GM23338 (cell line): ENCODE results near the gene BTLA. TPM values are rescaled to one million over a fixed set of nuclear protein-coding genes. Genes with fewer than 3 reads are reported as not detected.

ENCODE experiments used
- ATAC-seq: fragments of 200-7000 bp; cut with Tn5 transposase; 3 replicates; pipeline ENCODE4 v1.9.1; 2020
- DNase-seq: peaks from one replicate; pipeline ENCODE4 v3.0.0-alpha.2; 2015; ENCODE audit warnings: low spot score
- H2AFZ ChIP-seq: fragments of 200-600 bp; sonication (generic); 2 replicates; pipeline ENCODE4 v1.8.0; 2016; ENCODE audit warnings: antibody characterized with exemption, mild to moderate bottlenecking, moderate library complexity
- H3F3A ChIP-seq: fragments of 200-600 bp; sonication (generic); replicated peaks from 2 replicates; pipeline ENCODE4 v1.8.0; 2017; ENCODE audit warnings: antibody characterized with exemption, mixed run types, low read depth
- H3K27ac ChIP-seq: fragments of 200-600 bp; sonication (generic); 2 replicates; pipeline ENCODE4 v1.6.1; 2016; ENCODE audit warnings: low read depth
- H3K27me3 ChIP-seq: fragments of 200-600 bp; sonication (generic); 2 replicates; pipeline ENCODE4 v1.8.0; 2016; ENCODE audit warnings: mild to moderate bottlenecking, mixed run types, moderate library complexity; ENCODE audit not compliant: insufficient read depth
- H3K36me3 ChIP-seq: fragments of 200-600 bp; sonication (generic); 2 replicates; pipeline ENCODE4 v1.8.0; 2016; ENCODE audit warnings: mild to moderate bottlenecking; ENCODE audit not compliant: insufficient read depth
- H3K4me1 ChIP-seq: fragments of 200-600 bp; sonication (generic); 2 replicates; pipeline ENCODE4 v1.8.0; 2016; ENCODE audit warnings: mild to moderate bottlenecking, moderate library complexity; ENCODE audit not compliant: insufficient read depth
- H3K4me2 ChIP-seq: fragments of 200-600 bp; sonication (generic); 2 replicates; pipeline ENCODE4 v1.7.1; 2017; ENCODE audit warnings: mixed run types
- H3K4me3 ChIP-seq: fragments of 200-600 bp; sonication (generic); 2 replicates; pipeline ENCODE4 v1.6.1; 2016; ENCODE audit warnings: mixed run types
- H3K79me2 ChIP-seq: fragments of 200-600 bp; sonication (generic); replicated peaks from 2 replicates; pipeline ENCODE4 v1.8.0; 2017; ENCODE audit warnings: mild to moderate bottlenecking; ENCODE audit not compliant: insufficient read depth
- H3K9me2 ChIP-seq: fragments of 200-600 bp; sonication (generic); 2 replicates; pipeline ENCODE4 v1.8.0; 2017; ENCODE audit not compliant: insufficient read depth
- H4K20me1 ChIP-seq: fragments of 200-600 bp; sonication (generic); replicated peaks from 2 replicates; pipeline ENCODE4 v1.8.0; 2017; ENCODE audit warnings: mild to moderate bottlenecking; ENCODE audit not compliant: insufficient read depth
- H3K27ac Mint-ChIP-seq: 2 replicates; pipeline ENCODE4 v1.8.0; 2020; ENCODE audit warnings: inconsistent platforms, mild to moderate bottlenecking, moderate library complexity, mixed read lengths
- H3K27me3 Mint-ChIP-seq: 3 replicates; pipeline ENCODE4 v1.8.0; 2022; ENCODE audit warnings: low read depth, mild to moderate bottlenecking, moderate library complexity, mixed read lengths, inconsistent platforms; ENCODE audit not compliant: insufficient read depth, poor library complexity
- H3K36me3 Mint-ChIP-seq: 3 replicates; pipeline ENCODE4 v1.8.0; 2021; ENCODE audit warnings: low read depth, mild to moderate bottlenecking, inconsistent platforms, moderate library complexity, mixed read lengths
- H3K4me1 Mint-ChIP-seq: 3 replicates; pipeline ENCODE4 v1.8.0; 2020; ENCODE audit warnings: mild to moderate bottlenecking, inconsistent platforms, mixed read lengths
- H3K4me3 Mint-ChIP-seq: 3 replicates; pipeline ENCODE4 v1.8.0; 2021; ENCODE audit warnings: moderate library complexity, mild to moderate bottlenecking, inconsistent platforms, mixed read lengths
- H3K9me3 Mint-ChIP-seq: 3 replicates; pipeline ENCODE4 v1.8.0; 2020; ENCODE audit warnings: moderate library complexity, mild to moderate bottlenecking, inconsistent platforms, mixed read lengths
- CREB1 ChIP-seq: fragments of 250-450 bp; sonication (Bioruptor Pico); IDR thresholded peaks from 2 replicates; pipeline ENCODE4 v1.5.0; 2020; ENCODE audit warnings: low read depth, mild to moderate bottlenecking, moderate library complexity
- EZH2 ChIP-seq: fragments of 200-600 bp; sonication (generic); IDR thresholded peaks from one replicate; pipeline ENCODE4 v1.8.0; 2017; ENCODE audit warnings: antibody characterized with exemption, mild to moderate bottlenecking, low read depth; ENCODE audit not compliant: unreplicated experiment
- POLR2AphosphoS5 ChIP-seq: IDR thresholded peaks from 2 replicates; pipeline ENCODE4 v1.6.1; 2016; ENCODE audit warnings: antibody characterized with exemption, low read depth
- STAT1 ChIP-seq: IDR thresholded peaks from one replicate; pipeline ENCODE4 v1.6.1; 2016; ENCODE audit warnings: antibody characterized with exemption; ENCODE audit not compliant: unreplicated experiment
- ZNF114 ChIP-seq: fragments of 250-450 bp; sonication (Bioruptor Pico); IDR thresholded peaks from 2 replicates; pipeline ENCODE4 v1.5.0; 2020; ENCODE audit warnings: mild to moderate bottlenecking, moderate library complexity
- ZNF331 ChIP-seq: fragments of 250-450 bp; sonication (Bioruptor Pico); IDR thresholded peaks from 2 replicates; pipeline ENCODE4 v1.5.0; 2020; ENCODE audit warnings: low read depth, mild to moderate bottlenecking, moderate library complexity
- polyA plus RNA-seq: library from polyadenylated mRNA; unstranded; fragments of >200 nt; fragmentation: Nextera tagmentation; extraction: Ambion mirVana; gene quantifications from 2 replicates; pipeline ENCODE4 v1.2.1, GENCODE V29; 2016
- total RNA-seq: library from RNA; depleted of rRNA; stranded (reverse); fragments of >200 nt; shearing (Covaris generic); gene quantifications from 2 replicates; pipeline ENCODE4 v1.2.3, GENCODE V29; 2014
- TF ChIP-seq, protein P1 (sequence below): fragments of 250-450 bp; sonication (Bioruptor Pico); IDR thresholded peaks from 2 replicates; pipeline ENCODE4 v1.5.0; 2020; ENCODE audit warnings: mild to moderate bottlenecking, moderate library complexity
- TF ChIP-seq, protein P2 (sequence below), 2 experiments: fragments of 200-600 bp in 1 of 2; sonication (generic) in 1 of 2; conservative IDR thresholded peaks; 2 replicates each; pipeline versions ENCODE4 v1.5.1 to v1.6.1; 2016 to 2017; ENCODE audit warnings: antibody characterized with exemption in 2 of 2, low read depth in 2 of 2, mild to moderate bottlenecking in 2 of 2, moderate library complexity in 1 of 2

Gene BTLA
- total and polyA plus RNA-seq, 2 experiments from 2014 or later, result 0.44 TPM; not detected in 1

DNA sequence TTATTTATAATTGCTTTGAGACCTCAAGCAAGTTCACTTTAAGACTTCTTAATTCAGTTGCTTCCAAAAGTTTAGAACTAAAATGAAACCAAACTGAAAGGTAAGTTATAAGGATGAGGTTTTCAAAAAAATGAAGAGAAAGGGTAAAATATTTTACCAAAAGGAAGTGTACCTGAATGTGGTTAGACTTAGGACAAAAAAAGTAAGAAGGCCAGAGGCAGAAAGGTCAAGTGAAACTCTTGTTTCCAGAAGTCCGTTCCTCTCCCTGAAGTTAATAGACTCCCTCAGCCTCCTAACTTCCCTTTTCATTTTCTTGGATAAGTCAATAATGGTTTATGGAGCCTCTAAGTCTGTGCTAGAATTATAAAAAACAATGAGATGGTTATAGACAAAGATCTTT is 16.6 kb downstream of the BTLA start (continued):
- TF ChIP-seq, protein P1, sequence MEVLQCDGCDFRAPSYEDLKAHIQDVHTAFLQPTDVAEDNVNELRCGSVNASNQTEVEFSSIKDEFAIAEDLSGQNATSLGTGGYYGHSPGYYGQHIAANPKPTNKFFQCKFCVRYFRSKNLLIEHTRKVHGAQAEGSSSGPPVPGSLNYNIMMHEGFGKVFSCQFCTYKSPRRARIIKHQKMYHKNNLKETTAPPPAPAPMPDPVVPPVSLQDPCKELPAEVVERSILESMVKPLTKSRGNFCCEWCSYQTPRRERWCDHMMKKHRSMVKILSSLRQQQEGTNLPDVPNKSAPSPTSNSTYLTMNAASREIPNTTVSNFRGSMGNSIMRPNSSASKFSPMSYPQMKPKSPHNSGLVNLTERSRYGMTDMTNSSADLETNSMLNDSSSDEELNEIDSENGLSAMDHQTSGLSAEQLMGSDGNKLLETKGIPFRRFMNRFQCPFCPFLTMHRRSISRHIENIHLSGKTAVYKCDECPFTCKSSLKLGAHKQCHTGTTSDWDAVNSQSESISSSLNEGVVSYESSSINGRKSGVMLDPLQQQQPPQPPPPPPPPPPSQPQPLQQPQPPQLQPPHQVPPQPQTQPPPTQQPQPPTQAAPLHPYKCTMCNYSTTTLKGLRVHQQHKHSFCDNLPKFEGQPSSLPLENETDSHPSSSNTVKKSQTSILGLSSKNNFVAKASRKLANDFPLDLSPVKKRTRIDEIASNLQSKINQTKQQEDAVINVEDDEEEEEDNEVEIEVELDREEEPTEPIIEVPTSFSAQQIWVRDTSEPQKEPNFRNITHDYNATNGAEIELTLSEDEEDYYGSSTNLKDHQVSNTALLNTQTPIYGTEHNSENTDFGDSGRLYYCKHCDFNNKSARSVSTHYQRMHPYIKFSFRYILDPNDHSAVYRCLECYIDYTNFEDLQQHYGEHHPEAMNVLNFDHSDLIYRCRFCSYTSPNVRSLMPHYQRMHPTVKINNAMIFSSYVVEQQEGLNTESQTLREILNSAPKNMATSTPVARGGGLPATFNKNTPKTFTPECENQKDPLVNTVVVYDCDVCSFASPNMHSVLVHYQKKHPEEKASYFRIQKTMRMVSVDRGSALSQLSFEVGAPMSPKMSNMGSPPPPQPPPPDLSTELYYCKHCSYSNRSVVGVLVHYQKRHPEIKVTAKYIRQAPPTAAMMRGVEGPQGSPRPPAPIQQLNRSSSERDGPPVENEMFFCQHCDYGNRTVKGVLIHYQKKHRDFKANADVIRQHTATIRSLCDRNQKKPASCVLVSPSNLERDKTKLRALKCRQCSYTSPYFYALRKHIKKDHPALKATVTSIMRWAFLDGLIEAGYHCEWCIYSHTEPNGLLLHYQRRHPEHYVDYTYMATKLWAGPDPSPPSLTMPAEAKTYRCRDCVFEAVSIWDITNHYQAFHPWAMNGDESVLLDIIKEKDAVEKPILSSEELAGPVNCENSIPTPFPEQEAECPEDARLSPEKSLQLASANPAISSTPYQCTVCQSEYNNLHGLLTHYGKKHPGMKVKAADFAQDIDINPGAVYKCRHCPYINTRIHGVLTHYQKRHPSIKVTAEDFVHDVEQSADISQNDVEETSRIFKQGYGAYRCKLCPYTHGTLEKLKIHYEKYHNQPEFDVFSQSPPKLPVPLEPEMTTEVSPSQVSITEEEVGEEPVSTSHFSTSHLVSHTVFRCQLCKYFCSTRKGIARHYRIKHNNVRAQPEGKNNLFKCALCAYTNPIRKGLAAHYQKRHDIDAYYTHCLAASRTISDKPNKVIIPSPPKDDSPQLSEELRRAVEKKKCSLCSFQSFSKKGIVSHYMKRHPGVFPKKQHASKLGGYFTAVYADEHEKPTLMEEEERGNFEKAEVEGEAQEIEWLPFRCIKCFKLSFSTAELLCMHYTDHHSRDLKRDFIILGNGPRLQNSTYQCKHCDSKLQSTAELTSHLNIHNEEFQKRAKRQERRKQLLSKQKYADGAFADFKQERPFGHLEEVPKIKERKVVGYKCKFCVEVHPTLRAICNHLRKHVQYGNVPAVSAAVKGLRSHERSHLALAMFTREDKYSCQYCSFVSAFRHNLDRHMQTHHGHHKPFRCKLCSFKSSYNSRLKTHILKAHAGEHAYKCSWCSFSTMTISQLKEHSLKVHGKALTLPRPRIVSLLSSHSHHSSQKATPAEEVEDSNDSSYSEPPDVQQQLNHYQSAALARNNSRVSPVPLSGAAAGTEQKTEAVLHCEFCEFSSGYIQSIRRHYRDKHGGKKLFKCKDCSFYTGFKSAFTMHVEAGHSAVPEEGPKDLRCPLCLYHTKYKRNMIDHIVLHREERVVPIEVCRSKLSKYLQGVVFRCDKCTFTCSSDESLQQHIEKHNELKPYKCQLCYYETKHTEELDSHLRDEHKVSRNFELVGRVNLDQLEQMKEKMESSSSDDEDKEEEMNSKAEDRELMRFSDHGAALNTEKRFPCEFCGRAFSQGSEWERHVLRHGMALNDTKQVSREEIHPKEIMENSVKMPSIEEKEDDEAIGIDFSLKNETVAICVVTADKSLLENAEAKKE, result no peak
- TF ChIP-seq ZNF331 (CRISPR knock-in tag) (no peak), CREB1 (CRISPR knock-in tag) (no peak), STAT1 (no peak), ZNF114 (CRISPR knock-in tag) (no peak), POLR2AphosphoS5 (no peak), EZH2 (no peak)

DNA sequence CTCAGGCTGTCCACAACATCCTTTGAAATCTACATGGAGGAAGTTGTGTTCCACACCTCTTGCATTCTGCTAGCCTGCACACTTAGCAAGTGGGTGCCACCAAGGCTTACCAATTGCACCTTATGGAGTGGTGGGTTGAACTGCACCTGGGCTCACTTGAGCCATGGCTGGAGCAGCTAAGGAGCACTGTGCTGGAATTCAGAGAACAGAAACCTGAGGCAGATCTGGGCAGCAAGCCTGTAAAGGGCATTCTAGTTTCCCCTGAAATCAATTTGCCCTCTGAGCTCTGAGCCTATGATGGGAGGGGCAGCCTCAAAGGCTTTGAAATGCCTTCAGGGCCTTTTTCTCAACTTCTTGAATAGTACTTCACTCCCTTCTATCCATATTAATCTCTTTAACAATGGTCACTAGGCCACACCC is 18.0 kb downstream of the BTLA start:
- ATAC-seq, result peak; percentile 32; the same call in 2 of the 3 replicates
- Histone ChIP-seq H3F3A (no peaks in the 10 kb centered on the region), H3K36me3 (no peaks in the 10 kb centered on the region), H3K4me3 (no peak overlapping the region), H2AFZ (peak overlapping the region; percentile 33; the same call in 1 of the 2 replicates), H3K79me2 (no peaks in the 10 kb centered on the region), H3K27ac (no peak overlapping the region), H3K9me2 (no peaks in the 10 kb centered on the region), H4K20me1 (no peaks in the 10 kb centered on the region), H3K4me1 (peaks cover 11% of the 10 kb centered on the region), H3K4me2 (peak overlapping the region; percentile 35; the same call in 1 of the 2 replicates), H3K27me3 (no peaks in the 10 kb centered on the region)
- H3K9me3 Mint-ChIP-seq, result no peaks in the 10 kb centered on the region; the same call in 2 of the 3 replicates
- no peaks in the 10 kb centered on the region for H3K4me1 Mint-ChIP-seq
- no peaks in the 10 kb centered on the region for H3K36me3 Mint-ChIP-seq
- H3K27ac Mint-ChIP-seq, result no peak overlapping the region
- TF ChIP-seq, protein P2, sequence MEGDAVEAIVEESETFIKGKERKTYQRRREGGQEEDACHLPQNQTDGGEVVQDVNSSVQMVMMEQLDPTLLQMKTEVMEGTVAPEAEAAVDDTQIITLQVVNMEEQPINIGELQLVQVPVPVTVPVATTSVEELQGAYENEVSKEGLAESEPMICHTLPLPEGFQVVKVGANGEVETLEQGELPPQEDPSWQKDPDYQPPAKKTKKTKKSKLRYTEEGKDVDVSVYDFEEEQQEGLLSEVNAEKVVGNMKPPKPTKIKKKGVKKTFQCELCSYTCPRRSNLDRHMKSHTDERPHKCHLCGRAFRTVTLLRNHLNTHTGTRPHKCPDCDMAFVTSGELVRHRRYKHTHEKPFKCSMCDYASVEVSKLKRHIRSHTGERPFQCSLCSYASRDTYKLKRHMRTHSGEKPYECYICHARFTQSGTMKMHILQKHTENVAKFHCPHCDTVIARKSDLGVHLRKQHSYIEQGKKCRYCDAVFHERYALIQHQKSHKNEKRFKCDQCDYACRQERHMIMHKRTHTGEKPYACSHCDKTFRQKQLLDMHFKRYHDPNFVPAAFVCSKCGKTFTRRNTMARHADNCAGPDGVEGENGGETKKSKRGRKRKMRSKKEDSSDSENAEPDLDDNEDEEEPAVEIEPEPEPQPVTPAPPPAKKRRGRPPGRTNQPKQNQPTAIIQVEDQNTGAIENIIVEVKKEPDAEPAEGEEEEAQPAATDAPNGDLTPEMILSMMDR (conservative IDR thresholded peaks at IDR 0.05; ENCODE audit: low read depth in 2 of 2), result no peak
- TF ChIP-seq ZNF331 (CRISPR knock-in tag) (no peak), EZH2 (no peak)
- DNase-seq, result peak; percentile 48
- H3K4me3 Mint-ChIP-seq, result no peak overlapping the region
- H3K27me3 Mint-ChIP-seq, result no peaks in the 10 kb centered on the region
